Astrocyte (in vitro differentiated cells and primary cell): ENCODE data around the gene LDLRAD4.

ENCODE experiments used
- CTCF ChIP-seq: IDR thresholded peaks from 2 replicates; pipeline ENCODE4 v1.5.1; 2011; ENCODE audit warnings: low read depth, mild to moderate bottlenecking, inconsistent platforms, low read length, moderate library complexity; ENCODE audit not compliant: insufficient read depth
- EZH2 ChIP-seq: IDR thresholded peaks from 2 replicates; pipeline ENCODE4 v1.6.1; 2012; ENCODE audit warnings: mild to moderate bottlenecking, low read length, inconsistent platforms; ENCODE audit not compliant: insufficient read depth

GRCh38 chr18:13623348-13623747 is 404.8 kb downstream of the LDLRAD4 start:
- TF ChIP-seq CTCF: no peak
- no peak for TF ChIP-seq EZH2
